Measurements from ENCODE around the gene FMR1.

DNA sequence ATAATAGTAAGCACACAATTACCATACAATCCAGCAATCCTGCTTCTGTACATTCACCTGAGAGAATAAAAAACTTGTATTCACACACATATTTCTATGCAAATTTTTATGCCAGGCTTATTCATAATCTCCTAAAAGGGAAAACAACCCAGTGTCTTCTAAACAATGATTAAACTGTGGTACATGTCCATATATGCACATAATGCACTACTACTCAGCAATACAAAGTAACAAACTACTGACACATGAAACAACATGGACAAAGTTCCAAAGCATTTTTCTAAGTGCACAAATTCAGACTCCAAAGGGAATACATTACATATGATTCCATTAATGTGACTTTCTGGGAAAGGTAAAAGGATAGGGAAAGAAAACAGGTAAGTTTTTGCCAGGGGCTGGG, 18.0 kb upstream of the FMR1 start:
- TF ChIP-seq CTCF (IDR thresholded peaks at IDR 0.05 in 8 of 11, conservative IDR thresholded peaks at IDR 0.05 in 3 of 11) (no peak), POLR2AphosphoS5 (IDR thresholded peaks at IDR 0.05) (no peak), POLR2A (IDR thresholded peaks at IDR 0.05) (no peak)
